Measurements from ENCODE around the gene TEX50.
"Not testable (repeated sequence)": the region's sequence is repeated elsewhere in the genome, so short reads cannot be mapped to it uniquely, and the experiment has no call there.

The TEX50 gene

GRCh38 chr1:173635116-173635515 lies at the start of gene TEX50:
Gene TEX50 (plus strand): TSS chr1:173635338. CDS start chr1:173635522, 184 bp downstream.
- no peak for DNase-seq

GRCh38 chr1:173590557-173590956 lies 44.6 kb upstream of the TEX50 start:
- DNase-seq = no peak

- not testable (repeated sequence) for DNase-seq
These were observed 44.0 kb upstream of the TEX50 start for GRCh38 chr1:173591138-173591537.

GRCh38 chr1:173596097-173596825 lies 38.9 kb upstream of the TEX50 start:
- DNase-seq = no peak

GRCh38 chr1:173601588-173601987 lies 33.5 kb upstream of the TEX50 start:
- DNase-seq = no peak

- DNase-seq = no peak
These were observed 32.0 kb upstream of the TEX50 start, which contains the start of gene SLC9C2 for GRCh38 chr1:173603056-173603591. Gene SLC9C2 (minus strand): TSS chr1:173603072. CDS start chr1:173601776, 1,296 bp downstream.

GRCh38 chr1:173608503-173609216 lies 26.5 kb upstream of the TEX50 start:
- DNase-seq = no peak

GRCh38 chr1:173613086-173613485 lies 22.1 kb upstream of the TEX50 start:
- DNase-seq = not testable (repeated sequence)

- DNase-seq = no peak
These were observed 18.3 kb upstream of the TEX50 start for GRCh38 chr1:173616859-173617258.

- no peak for DNase-seq
These were observed 7.9 kb upstream of the TEX50 start for GRCh38 chr1:173627269-173627668.

- DNase-seq = no peak
These were observed 6.2 kb upstream of the TEX50 start for GRCh38 chr1:173628888-173629287.

GRCh38 chr1:173637236-173638042 lies 2.3 kb downstream of the TEX50 start:
- DNase-seq = not testable (repeated sequence)

- no peak for DNase-seq
These were observed 3.2 kb downstream of the TEX50 start for GRCh38 chr1:173638043-173639021.

- no peak for DNase-seq
These were observed 4.0 kb downstream of the TEX50 start for GRCh38 chr1:173639102-173639501.

GRCh38 chr1:173642450-173643139 lies 7.5 kb downstream of the TEX50 start:
- DNase-seq = not testable (repeated sequence)

- DNase-seq = no peak
These were observed 11.5 kb downstream of the TEX50 start for GRCh38 chr1:173646656-173647055.

- DNase-seq = no peak
These were observed 13.9 kb downstream of the TEX50 start for GRCh38 chr1:173648880-173649605.

- no peak for DNase-seq
These were observed 25.2 kb downstream of the TEX50 start for GRCh38 chr1:173660306-173660705.

GRCh38 chr1:173661271-173661670 lies 26.1 kb downstream of the TEX50 start:
- no peak for DNase-seq

GRCh38 chr1:173661763-173662162 lies 26.6 kb downstream of the TEX50 start:
- DNase-seq = no peak
